AG08396 (cell line): Measurements from ENCODE around the gene PSMD7.
"Not testable (repeated sequence)": the region's sequence is repeated elsewhere in the genome, so short reads cannot be mapped to it uniquely, and the experiment has no call there.

ENCODE experiments used
- DNase-seq: peaks from one replicate; pipeline ENCODE4 v3.0.0; 2012; ENCODE audit warnings: low spot score, mixed read lengths

Gene PSMD7

DNA sequence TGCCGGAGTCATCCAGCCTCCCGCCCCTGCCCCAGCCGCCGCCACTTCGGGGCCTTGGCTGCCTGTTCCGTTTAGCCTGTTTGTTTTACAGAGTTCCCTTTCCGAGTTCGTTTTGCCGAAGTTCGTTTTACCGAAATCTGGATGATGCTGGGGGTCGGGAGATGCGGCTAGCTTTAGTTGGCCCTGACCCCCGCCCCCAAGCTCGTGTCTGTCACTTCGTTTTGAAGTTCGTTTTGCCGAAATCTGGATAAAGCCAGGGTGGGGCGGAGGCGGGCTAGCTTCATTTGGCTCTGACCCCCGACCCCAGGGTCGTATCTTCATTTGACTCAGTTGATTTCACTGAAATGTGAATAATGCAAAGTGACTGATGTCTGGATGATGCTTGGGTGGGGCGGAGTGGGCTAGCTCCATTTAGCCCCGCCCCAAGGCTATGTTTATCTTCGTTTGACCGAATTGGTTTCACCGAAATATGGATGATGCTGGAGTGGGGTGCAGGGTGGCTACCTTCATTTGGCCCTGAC, 591 bp downstream of the PSMD7 start:
- peak; percentile 61 for DNase-seq

DNA sequence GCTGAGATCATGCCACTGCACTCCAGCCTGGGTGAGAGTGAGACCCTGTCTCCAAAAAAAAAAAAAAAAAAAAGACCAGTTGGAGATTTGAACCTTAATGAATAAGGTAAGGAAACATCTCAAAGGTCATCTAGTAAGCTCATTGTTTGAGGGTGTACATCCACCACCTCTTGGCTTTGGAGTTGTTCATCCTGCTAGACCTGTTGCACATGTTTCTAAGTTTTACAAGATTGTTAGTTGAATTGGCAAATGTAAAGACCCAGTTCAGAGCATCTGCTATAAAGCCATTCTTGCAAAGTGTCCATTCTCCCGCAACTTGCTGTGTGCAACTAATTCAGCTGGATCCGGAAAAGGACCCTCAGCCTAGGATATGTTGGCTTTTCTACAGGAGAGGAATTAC, 1.5 kb downstream of the PSMD7 start:
- DNase-seq: no peak

DNA sequence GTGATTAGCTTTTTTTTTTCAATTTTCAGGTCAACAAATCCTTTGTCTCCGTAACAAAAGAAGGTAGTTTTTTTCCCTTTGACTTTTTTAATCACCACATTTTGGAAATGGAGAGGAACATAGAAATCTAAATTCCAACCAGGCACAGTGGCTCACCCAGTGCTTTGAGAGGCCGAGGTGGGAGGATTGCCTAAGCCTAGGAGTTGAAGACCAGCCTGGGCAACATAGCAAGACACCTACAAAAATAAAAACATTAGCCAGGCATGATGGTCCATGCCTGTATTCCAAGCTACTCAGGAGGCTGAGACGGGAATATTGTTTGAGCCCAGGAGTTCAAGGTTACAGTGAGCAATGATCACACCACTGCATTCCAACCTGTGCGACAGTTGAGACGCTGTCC, 5.7 kb downstream of the PSMD7 start:
- no peak for DNase-seq

DNA sequence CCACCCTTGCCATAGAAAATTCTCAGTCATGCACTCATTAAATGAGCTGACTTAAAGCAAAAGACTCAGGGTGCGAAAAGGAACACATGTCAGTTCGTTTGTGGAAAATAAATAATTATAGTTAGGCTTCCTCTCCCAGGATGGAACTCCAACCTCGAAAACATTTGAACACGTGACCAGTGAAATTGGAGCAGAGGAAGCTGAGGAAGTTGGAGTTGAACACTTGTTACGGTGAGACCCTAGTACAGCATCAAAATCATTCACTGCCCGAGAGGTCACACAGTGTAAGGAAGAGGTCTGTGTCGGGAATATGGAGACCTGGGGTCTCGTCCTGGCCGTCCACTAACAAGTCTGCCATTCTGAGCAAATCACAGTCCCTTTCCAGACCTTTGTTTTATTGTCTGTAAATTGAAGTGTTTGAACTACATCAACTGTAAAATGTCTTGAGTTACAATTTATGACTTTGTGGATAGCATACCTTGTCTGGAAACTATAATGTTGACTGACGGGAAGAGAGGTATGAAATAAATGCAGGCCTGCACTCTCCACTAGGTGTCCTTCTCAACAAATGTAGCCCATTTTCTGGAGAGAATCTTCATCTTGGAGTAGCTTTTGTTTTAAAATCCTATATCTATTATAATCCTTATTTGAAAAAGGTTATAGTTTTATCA, 7.7 kb downstream of the PSMD7 start:
- no peak for DNase-seq

DNA sequence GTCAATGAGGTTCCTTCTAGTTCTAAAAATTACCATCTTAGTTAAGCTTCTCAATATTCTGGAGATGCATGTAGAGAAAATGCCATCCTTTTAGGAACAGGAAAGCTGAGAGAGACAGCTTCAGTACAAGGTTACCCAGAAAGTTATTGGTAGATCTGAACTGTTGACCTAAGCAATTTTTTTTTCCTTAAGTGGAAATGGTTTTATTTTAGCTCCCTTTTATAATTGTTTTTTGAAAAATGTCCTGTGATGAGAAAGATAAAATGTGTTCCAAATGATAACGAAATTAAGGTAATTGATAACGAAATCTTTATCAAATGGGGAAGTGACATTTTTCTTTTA, 8.2 kb downstream of the PSMD7 start:
- DNase-seq: no peak

DNA sequence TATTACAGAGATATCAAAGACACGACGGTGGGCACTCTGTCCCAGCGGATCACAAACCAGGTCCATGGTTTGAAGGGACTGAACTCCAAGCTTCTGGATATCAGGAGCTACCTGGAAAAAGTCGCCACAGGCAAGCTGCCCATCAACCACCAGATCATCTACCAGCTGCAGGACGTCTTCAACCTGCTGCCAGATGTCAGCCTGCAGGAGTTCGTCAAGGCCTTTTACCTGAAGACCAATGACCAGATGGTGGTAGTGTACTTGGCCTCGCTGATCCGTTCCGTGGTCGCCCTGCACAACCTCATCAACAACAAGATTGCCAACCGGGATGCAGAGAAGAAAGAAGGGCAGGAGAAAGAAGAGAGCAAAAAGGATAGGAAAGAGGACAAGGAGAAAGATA, 8.7 kb downstream of the PSMD7 start:
- DNase-seq: no peak

DNA sequence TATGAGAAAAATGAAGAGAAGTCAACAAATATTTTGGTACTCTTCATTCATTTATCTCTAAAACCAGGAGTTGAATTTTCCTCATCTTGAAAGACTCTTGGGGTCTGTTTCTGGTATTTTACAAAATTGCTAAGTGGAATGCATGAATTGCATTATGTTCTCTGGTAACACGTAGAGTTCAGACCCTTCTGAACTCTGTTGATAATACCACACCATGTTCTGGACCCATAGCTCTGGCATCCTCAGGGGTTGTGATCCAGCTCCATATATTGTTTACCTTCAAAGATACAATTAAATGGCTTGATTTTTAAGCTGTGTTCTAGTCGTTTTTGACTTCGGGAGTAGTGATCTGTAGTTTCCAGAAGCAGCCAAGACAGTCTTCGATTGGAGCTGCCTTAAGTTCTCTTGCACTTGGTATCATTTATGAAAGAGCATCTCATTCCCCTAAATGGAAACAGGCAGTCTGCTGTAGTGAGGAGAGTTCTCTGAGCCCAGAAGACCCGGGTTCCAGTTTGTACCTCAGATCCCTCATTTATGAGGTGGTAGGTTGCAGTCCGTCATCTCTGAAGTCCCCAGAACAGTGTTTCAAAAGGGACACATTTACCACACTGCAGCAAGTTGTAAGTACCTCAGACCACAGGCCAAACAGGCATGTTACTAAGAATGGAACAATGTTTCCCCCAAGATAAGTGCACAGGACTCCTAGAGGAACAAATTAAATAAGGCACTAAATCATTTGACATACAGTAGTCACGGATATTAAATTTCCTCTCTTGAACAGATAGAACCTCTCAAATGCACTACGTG, 9.6 kb downstream of the PSMD7 start:
- no peak for DNase-seq

DNA sequence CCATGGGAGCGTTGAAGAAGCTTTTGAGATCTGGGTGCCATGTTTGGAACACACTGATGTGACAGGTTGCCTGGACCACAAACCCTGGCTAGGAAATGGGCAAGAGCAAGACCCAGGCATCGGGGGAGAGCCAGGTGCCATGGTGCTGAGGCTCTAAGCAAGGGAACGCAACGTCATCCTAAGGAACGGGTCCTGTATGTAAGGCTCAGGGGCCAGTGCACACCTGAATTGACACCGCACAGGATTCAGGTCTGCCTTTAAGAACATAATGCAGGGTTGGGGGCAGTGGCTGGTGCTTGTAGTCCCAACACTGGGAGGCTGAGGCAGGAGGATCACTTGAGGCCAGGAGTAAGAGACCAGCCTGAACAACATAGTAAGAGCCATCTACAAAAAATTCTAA, 10.8 kb downstream of the PSMD7 start:
- DNase-seq: no peak

DNA sequence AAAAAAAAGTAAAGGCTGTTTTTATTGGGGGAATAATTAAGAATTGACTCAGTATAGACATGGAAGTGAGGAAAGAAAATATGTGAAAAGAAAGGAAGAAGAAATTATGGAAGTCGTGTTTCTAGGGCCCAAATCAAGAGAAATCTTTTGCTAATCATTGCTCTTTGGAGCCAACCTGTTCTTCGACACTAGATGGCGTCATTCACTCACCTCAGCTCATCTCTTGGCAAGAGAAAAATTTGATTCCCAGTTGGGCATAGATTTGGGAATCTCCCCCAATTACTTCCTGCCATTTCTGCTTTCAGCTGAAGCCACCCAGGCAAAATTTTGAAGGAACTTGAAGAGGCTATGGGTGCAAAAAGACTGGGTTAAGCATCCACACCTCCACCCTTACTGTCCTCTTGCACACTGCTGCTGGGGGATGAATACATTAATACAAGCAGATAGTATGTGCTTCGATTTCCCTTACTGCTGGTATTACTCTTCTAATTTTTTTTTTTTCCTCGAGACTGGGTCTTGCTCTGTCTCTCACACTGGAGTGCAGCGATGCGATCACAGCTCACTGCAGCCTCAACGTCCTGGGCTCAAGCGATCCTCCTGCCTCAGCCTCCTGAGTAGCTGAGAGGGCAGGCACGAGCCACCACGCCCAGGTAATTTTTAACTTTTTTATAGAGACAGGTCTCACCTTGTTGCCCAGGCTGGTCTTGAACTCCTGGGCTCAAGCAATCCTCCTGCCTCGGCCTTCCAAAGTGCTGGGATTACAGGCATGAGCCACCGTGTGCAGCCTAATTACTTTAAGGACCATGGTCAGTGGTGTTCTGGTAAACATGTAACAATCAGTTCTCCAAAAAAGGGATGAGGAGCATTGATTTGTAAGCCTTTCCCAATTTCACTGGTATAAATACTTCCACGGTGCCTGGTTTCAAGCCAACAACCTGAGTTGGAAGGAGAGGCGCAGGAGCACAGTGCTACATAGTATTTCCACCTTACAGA, 13.5 kb downstream of the PSMD7 start:
- peak; percentile 53 for DNase-seq

DNA sequence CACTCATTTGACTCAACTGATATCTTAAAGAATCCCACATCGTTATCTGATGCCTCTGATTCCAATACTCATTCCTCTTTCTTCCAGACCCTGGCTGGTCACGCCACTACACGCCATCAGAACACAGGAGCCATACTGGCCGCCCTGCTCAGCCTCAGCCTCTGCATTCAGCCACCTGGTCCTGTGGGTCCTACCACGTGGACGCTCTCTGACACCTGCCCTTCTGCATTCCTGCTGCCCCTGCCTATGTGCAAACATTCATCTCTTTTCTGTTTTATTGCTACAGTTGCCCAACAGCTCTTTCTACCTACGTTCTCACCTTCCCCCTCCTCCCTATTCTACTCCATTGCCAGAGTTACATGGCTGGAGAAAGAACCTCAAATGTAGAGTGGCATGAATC, 18.4 kb downstream of the PSMD7 start:
- DNase-seq: no peak

DNA sequence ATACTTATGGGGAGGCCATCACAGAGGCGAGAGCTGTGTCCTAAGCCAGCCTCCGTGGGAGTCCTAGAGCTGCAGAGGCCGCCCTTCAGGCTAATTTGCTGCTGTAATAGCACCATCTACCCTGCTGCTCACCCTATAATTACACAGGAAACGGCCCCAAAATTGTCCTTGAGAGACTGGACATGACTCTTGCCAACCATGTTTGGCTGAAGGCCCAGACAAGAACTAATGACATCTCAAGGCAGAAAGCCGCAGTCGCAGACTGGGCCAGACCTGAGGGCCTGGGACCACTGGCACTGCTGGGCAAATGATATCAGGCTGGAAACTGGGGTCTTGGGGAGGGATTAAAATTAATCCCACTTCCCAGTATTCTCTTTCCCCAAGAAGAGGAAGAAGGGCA, 24.1 kb downstream of the PSMD7 start:
- DNase-seq: no peak

DNA sequence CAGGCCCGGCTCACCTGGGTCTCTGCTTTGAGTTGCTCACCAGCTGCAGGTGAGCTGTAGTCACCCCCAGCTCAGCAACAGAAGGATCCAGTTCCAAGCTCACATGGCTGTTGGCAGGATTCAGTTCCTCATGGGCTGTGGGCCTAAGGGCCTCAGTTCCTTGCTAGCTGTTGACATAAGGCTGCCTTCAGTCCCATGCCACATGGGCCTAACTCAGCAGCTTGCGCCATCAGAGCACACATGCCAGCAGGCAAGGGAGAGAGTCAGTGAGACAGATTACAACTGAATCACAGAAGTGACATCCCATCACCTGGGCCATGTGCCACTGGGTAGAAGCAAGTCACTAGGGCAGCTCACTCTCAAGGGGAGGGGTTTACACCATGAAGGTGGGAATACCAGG, 24.7 kb downstream of the PSMD7 start:
- no peak for DNase-seq

DNA sequence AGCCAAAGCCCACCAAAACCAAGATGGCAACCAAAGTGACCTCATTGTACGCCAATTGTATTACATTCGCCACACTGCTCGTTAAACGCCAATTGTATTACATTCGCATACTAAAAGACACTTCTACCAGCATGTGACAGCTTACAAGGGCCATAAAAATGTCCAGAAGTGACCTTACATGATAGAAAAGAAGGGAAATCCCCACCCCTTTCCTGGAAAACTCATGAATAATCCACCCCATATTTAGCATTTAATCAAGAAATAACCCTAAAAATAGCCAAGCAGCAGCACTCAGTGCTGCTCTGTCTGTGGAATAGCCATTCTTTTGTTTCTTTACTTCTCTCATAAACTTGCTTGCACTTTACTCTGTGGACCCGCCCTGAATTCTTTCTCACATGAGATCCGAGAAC, 25.7 kb downstream of the PSMD7 start:
- no peak for DNase-seq

DNA sequence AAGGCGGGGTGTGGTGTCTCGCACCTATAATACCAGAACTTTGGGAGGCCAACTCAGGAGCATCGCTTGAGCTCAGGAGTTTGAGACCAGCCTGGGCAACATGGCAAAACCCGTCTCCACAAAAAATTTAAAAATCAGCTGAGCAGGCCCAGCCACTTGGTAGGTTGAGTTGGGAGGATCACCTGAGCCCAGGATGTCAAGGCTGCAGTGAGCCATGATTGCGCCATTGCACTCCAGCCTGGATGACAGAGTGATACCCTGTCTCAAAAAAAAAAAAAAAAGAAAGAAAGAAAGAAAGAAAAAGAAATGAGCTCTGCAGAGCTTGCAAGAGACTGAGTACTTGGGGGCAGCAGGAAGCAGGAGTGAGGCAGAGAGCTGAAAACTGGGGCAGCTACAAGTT, 28.2 kb downstream of the PSMD7 start:
- not testable (repeated sequence) for DNase-seq

DNA sequence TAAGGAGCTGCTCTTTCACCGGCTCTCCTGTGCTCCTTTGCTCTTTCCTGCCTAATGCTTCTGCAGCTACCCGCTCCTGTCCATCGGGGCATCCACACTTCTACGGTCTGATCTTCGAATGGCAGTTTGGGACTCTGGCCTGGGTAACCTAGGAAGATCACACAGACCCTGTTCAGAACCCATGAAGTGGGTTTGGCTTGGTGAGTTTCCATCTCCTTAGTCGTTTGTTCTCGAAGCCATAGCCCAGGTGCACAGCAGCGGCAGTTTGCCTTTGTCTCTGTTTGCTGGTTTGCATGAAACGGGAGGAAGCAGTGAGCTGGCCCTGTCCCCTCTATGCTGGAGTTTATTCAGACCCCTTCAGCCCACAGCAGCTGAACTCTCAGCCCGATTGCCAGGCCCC, 29.0 kb downstream of the PSMD7 start:
- DNase-seq: no peak

DNA sequence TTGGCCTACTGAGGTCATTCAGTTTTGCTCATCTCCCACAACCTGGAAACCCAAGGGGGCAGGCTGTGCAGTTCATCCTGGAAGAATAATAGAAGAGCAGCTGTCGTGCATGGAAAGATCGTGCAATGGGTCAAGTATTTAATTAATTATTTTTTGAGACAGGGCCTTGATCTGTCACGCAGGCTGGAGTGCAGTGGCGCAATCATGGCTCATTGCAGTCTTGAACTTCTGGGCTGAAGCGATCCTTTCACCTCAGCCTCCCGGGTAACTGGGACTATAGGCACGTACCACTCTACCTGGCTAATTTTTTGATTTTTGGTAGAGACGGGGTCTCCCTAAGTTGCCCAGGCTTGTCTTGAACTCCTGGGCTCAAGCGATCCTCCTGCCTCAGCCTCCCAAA, 31.7 kb downstream of the PSMD7 start:
- DNase-seq: not testable (repeated sequence)

DNA sequence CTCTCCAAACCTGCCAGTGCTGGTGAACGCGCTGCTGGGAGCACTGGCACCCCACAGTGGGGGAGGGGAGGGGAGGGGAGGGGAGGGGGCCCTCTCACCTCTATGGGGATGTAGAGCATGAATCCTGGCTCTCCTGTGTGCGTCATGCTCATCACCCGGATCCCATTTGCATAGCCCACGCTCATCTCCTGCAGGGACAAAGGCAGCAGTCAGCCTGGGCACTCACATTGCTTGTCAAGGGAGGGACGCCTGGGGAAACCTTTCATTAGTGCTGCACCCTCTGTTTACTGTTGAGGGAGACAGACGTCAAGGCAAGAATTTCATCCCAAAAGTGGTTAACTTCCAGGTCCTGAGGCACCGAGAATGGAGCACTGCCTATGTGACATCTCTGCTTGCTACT, 35.9 kb downstream of the PSMD7 start:
- not testable (repeated sequence) for DNase-seq

DNA sequence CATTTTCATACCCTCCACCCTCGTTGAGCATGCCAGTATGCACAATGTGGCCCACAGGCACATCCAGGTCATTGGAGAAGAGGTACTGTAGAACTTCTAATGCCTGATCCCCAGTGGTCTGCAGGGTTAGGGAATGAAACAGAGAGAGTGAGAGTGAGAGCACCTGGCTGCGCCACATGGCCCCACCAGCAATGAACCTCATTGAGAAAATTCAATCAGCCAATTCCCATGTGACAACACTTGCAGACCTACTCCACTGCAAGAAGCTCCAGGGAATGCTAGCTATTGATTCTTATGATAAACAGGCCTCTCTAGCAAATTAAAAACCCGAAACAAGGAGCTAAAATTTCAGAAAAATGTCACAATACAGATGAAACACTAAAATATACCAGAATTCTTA, 40.9 kb downstream of the PSMD7 start:
- not testable (repeated sequence) for DNase-seq

DNA sequence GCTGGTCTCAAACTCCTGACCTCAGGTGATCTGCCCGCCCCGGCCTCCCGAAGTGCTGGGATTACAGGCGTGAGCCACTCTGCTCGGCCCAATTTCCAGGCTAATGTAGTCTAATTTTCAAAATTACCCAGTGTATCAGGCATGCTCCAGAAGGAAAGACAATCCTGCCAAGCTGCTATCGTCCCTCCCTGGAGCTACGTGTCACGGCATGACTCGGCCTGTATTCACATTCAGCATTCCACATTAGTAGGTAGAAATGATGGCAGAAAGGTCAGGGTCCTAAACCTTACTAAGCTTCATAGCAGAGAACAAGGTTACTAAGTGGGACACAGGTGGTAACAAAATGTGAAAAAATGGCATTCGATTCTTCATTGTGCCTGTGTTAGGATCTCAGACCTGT, 42.6 kb downstream of the PSMD7 start:
- not testable (repeated sequence) for DNase-seq

DNA sequence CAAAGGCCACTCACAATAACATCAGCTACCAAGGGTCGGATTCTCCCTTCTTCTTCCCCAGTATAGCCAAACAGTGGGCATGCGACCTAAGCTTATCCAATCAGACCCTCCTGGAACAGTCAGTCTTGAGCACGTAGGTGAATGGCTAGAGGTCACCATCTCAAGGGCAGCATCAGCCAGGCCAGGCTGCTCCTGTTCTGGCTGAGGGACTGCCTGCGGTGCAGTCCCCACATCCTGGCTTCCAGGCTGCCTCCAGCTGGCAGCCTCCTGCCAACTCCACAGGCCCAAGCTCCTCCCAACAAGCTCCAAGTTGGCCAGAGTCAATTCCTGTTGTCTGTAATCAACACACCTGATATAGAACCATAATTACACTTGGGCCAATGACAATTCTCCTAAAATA, 56.4 kb downstream of the PSMD7 start:
- DNase-seq: not testable (repeated sequence)
